KOPT-K1 (cell line): ENCODE measurements around the gene RNASE13.
"Not testable (repeated sequence)": the region's sequence is repeated elsewhere in the genome, so short reads cannot be mapped to it uniquely, and the experiment has no call there.

Source experiments
- H3K27ac ChIP-seq: fragments of 200-600 bp; sonication (generic); 2 replicates; pipeline ENCODE4 v1.5.1; 2016; ENCODE audit warnings: antibody characterized with exemption, mild to moderate bottlenecking, low read depth, low read length; ENCODE audit not compliant: poor library complexity, severe bottlenecking
- H3K36me3 ChIP-seq: fragments of 200-600 bp; sonication (generic); 2 replicates; pipeline ENCODE4 v1.5.1; 2017; ENCODE audit warnings: antibody characterized with exemption, mild to moderate bottlenecking, low read length, moderate library complexity; ENCODE audit not compliant: insufficient read depth
- H3K9me3 ChIP-seq: fragments of 200-600 bp; sonication (generic); 2 replicates; pipeline ENCODE4 v1.5.1; 2017; ENCODE audit warnings: antibody characterized with exemption, low read length, mild to moderate bottlenecking; ENCODE audit not compliant: insufficient read depth, poor library complexity, severe bottlenecking

Gene RNASE13

GRCh38 chr14:21055432-21056117, 21.0 kb upstream of the RNASE13 start:
- Histone ChIP-seq H3K9me3 (no peaks in the 10 kb centered on the region), H3K27ac (no peak overlapping the region), H3K36me3 (no peaks in the 10 kb centered on the region)

- H3K27ac ChIP-seq = no peak overlapping the region
- no peaks in the 10 kb centered on the region for H3K9me3 ChIP-seq
- H3K36me3 ChIP-seq = no peaks in the 10 kb centered on the region
These were observed 20.1 kb upstream of the RNASE13 start for GRCh38 chr14:21054768-21055145.

GRCh38 chr14:21054123-21054767, 19.6 kb upstream of the RNASE13 start:
- Histone ChIP-seq H3K27ac (no peak overlapping the region), H3K9me3 (no peaks in the 10 kb centered on the region), H3K36me3 (no peaks in the 10 kb centered on the region)

GRCh38 chr14:21053184-21054122, 18.8 kb upstream of the RNASE13 start:
- H3K9me3 ChIP-seq = no peaks in the 10 kb centered on the region
- no peak overlapping the region for H3K27ac ChIP-seq
- H3K36me3 ChIP-seq = no peaks in the 10 kb centered on the region

- H3K36me3 ChIP-seq = no peaks in the 10 kb centered on the region
These were observed 16.0 kb upstream of the RNASE13 start for GRCh38 chr14:21050597-21050996.

GRCh38 chr14:21049271-21049673, 14.7 kb upstream of the RNASE13 start:
- no peaks in the 10 kb centered on the region for H3K9me3 ChIP-seq
- no peaks in the 10 kb centered on the region for H3K36me3 ChIP-seq
- no peak overlapping the region for H3K27ac ChIP-seq

More at GRCh38 chr14:21050597-21050996, 16.0 kb upstream of the RNASE13 start:
- Histone ChIP-seq H3K9me3 (no peaks in the 10 kb centered on the region), H3K27ac (no peak overlapping the region)

- no peaks in the 10 kb centered on the region for H3K36me3 ChIP-seq
- no peak overlapping the region for H3K27ac ChIP-seq
- no peaks in the 10 kb centered on the region for H3K9me3 ChIP-seq
These were observed 14.0 kb upstream of the RNASE13 start for GRCh38 chr14:21048638-21049037.

- Histone ChIP-seq H3K27ac (no peak overlapping the region), H3K36me3 (no peaks in the 10 kb centered on the region), H3K9me3 (no peaks in the 10 kb centered on the region)
These were observed 12.8 kb upstream of the RNASE13 start for GRCh38 chr14:21047378-21047781.

- H3K9me3 ChIP-seq = no peaks in the 10 kb centered on the region
- H3K36me3 ChIP-seq = no peaks in the 10 kb centered on the region
- H3K27ac ChIP-seq = no peak overlapping the region
These were observed 9.5 kb upstream of the RNASE13 start for GRCh38 chr14:21043974-21044618.

- Histone ChIP-seq H3K36me3 (no peaks in the 10 kb centered on the region), H3K9me3 (no peaks in the 10 kb centered on the region), H3K27ac (no peak overlapping the region)
These were observed 8.9 kb upstream of the RNASE13 start for GRCh38 chr14:21043387-21043973.

GRCh38 chr14:21042918-21043317, 8.3 kb upstream of the RNASE13 start:
- Histone ChIP-seq H3K9me3 (no peaks in the 10 kb centered on the region), H3K27ac (no peak overlapping the region)

GRCh38 chr14:21041676-21042433, 7.2 kb upstream of the RNASE13 start, which contains the start of gene RNASE7:
TSS of gene RNASE7 (plus strand) at chr14:21042362. CDS start at chr14:21042993, 631 bp downstream.
- H3K9me3 ChIP-seq = no peaks in the 10 kb centered on the region
- no peaks in the 10 kb centered on the region for H3K36me3 ChIP-seq
- no peak within 1 kb of the TSS for H3K27ac ChIP-seq

More at GRCh38 chr14:21042918-21043317, 8.3 kb upstream of the RNASE13 start:
- H3K36me3 ChIP-seq = no peaks in the 10 kb centered on the region

GRCh38 chr14:21040941-21041340, 6.3 kb upstream of the RNASE13 start:
- H3K36me3 ChIP-seq, H3K27ac ChIP-seq, H3K9me3 ChIP-seq: not testable (repeated sequence)

- Histone ChIP-seq H3K27ac (no peak overlapping the region), H3K9me3 (no peaks in the 10 kb centered on the region), H3K36me3 (no peaks in the 10 kb centered on the region)
These were observed 5.8 kb upstream of the RNASE13 start for GRCh38 chr14:21040370-21040925.
